Glomerular visceral epithelial cell (primary cell): ENCODE measurements around the gene LYZL1.
"Not testable (repeated sequence)": the region's sequence is repeated elsewhere in the genome, so short reads cannot be mapped to it uniquely, and the experiment has no call there.

Experiments
- DNase-seq: peaks from one replicate; pipeline ENCODE4 v3.0.0-alpha.2; 2016; ENCODE audit errors: extremely low spot score

Gene LYZL1

GRCh38 chr10:29332061-29332760 is 43.3 kb downstream of the LYZL1 start:
- no peak for DNase-seq

GRCh38 chr10:29332761-29333148 is 43.9 kb downstream of the LYZL1 start:
- DNase-seq = no peak

GRCh38 chr10:29337526-29337925 is 48.7 kb downstream of the LYZL1 start:
- DNase-seq = not testable (repeated sequence)

- no peak for DNase-seq
Observed at GRCh38 chr10:29343607-29344038, 54.8 kb downstream of the LYZL1 start.

GRCh38 chr10:29344073-29344820 is 55.4 kb downstream of the LYZL1 start:
- DNase-seq = peak; percentile 23

- no peak for DNase-seq
Observed at GRCh38 chr10:29345144-29345909, 56.5 kb downstream of the LYZL1 start.

- no peak for DNase-seq
Observed at GRCh38 chr10:29345910-29346209, 57.0 kb downstream of the LYZL1 start.

GRCh38 chr10:29346296-29347001 is 57.6 kb downstream of the LYZL1 start:
- no peak for DNase-seq

GRCh38 chr10:29348836-29349235 is 60.0 kb downstream of the LYZL1 start:
- DNase-seq = no peak

GRCh38 chr10:29353305-29353704 is 64.4 kb downstream of the LYZL1 start:
- DNase-seq = no peak

GRCh38 chr10:29353887-29354561 is 65.2 kb downstream of the LYZL1 start:
- no peak for DNase-seq

GRCh38 chr10:29355411-29355991 is 66.6 kb downstream of the LYZL1 start:
- no peak for DNase-seq

- DNase-seq = peak; percentile 75
Observed at GRCh38 chr10:29356931-29357330, 68.1 kb downstream of the LYZL1 start.

- no peak for DNase-seq
Observed at GRCh38 chr10:29358010-29358616, 69.2 kb downstream of the LYZL1 start.

GRCh38 chr10:29360215-29360853 is 71.5 kb downstream of the LYZL1 start:
- DNase-seq = peak; percentile 45
